GM06990 (cell line): ENCODE data around the gene CABP1.

ENCODE experiments used
- DNase-seq: peaks from one replicate; pipeline ENCODE4 v3.0.0-alpha.2; 2011; ENCODE audit not compliant: insufficient read length; ENCODE audit errors: extremely low read depth
- H3K27me3 ChIP-seq: replicated peaks from 2 replicates; pipeline ENCODE4 v1.6.0; 2011; ENCODE audit warnings: low read length; ENCODE audit not compliant: control insufficient read depth, insufficient read depth
- H3K36me3 ChIP-seq: 2 replicates; pipeline ENCODE4 v1.5.1; 2011; ENCODE audit warnings: low read length; ENCODE audit not compliant: control insufficient read depth, insufficient read depth
- H3K4me3 ChIP-seq: replicated peaks from 2 replicates; pipeline ENCODE4 v1.5.1; 2011; ENCODE audit warnings: low read depth, mild to moderate bottlenecking, control low read depth, low read length
- TF ChIP-seq, protein P1 (sequence below): IDR thresholded peaks from 2 replicates; pipeline ENCODE4 v1.5.1; 2011; ENCODE audit warnings: low read length, control low read depth, mild to moderate bottlenecking, inconsistent platforms; ENCODE audit not compliant: insufficient read depth, poor library complexity, severe bottlenecking

CABP1 gene

DNA sequence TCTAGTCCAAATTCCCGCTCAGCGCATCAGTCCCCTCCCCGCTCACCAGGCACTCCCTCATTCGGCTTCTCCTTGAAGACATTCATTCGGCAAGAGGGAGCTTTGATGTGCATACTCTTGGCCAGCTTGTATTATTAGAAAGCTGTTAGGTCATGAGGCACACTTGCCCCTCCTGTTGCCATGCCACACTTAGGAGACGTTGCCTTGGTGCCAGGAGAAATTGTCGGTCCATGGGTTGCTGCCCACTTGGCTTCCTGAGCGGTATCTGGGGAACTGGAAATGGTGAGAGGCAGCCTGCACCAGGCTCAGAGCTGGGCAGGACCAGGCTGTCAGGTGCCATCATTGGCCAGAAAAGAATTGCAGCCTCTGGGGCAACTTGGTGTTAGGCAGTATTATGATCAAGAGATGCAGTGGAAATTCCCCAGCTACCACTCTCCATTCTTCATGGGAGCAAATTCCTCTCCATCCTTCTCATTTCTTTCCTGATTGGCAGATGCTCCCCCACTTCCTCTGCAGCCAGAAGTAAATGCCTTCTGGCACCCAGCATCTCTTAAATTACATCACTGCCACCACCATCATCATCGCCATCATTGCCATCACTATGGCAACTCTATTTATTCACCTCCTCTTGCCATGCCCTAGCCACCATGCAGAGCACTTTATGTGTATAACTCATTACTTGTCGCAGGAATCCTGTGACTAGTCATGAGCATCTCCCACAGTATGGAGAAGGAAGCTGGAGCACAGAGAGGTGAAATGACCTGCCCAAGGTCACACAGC is 12.4 kb downstream of the CABP1 start:
- DNase-seq: no peak
- H3K27me3 ChIP-seq: no peaks in the 10 kb centered on the region
- TF ChIP-seq, protein P1, sequence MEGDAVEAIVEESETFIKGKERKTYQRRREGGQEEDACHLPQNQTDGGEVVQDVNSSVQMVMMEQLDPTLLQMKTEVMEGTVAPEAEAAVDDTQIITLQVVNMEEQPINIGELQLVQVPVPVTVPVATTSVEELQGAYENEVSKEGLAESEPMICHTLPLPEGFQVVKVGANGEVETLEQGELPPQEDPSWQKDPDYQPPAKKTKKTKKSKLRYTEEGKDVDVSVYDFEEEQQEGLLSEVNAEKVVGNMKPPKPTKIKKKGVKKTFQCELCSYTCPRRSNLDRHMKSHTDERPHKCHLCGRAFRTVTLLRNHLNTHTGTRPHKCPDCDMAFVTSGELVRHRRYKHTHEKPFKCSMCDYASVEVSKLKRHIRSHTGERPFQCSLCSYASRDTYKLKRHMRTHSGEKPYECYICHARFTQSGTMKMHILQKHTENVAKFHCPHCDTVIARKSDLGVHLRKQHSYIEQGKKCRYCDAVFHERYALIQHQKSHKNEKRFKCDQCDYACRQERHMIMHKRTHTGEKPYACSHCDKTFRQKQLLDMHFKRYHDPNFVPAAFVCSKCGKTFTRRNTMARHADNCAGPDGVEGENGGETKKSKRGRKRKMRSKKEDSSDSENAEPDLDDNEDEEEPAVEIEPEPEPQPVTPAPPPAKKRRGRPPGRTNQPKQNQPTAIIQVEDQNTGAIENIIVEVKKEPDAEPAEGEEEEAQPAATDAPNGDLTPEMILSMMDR: no peak
- H3K36me3 ChIP-seq: no peaks in the 10 kb centered on the region
- H3K4me3 ChIP-seq: no peak overlapping the region

DNA sequence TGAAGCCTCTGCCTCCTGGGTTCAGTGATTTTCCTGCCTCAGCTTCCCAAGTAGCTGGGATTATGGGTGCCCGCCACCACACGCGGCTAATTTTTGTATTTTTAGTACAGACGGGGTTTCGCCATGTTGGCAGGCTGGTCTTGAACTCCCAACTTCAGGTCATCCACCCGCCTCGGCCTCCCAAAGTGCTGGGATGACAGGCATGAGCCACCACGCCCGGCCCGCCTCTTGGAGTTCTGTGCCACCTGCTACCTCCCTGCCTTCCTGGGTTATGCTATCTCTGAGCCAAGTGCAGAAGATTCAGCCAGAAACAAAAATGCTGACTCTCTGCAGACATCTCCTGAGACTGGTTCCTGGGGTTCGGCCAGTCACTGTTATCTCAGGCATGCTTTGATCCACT is 13.2 kb downstream of the CABP1 start:
- TF ChIP-seq, protein P1: no peak
- Histone ChIP-seq H3K27me3 (no peaks in the 10 kb centered on the region), H3K4me3 (no peak overlapping the region), H3K36me3 (no peaks in the 10 kb centered on the region)
- DNase-seq: no peak

DNA sequence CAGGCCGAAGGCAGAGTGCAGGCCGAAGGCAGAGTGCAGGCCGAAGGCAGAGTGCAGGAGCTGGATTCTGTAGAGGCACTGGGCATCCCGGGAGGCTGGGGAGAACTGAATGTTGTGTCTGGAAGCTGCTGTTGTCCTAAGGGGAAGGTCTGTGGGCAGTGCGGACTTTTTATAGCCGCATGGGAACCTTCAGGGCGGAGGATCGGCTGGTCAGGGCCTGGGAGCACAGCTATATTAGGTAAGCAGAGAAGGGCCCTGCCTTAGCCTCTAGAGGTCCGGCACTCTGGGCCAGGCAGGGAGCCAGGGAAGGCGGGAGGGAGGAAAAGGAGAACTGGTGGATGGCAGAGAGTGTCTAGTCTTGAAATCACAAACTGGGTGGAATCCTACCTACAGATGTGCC is 14.2 kb downstream of the CABP1 start:
- TF ChIP-seq, protein P1: no peak
- Histone ChIP-seq H3K4me3 (no peak overlapping the region), H3K36me3 (no peaks in the 10 kb centered on the region), H3K27me3 (no peaks in the 10 kb centered on the region)
- DNase-seq: no peak

DNA sequence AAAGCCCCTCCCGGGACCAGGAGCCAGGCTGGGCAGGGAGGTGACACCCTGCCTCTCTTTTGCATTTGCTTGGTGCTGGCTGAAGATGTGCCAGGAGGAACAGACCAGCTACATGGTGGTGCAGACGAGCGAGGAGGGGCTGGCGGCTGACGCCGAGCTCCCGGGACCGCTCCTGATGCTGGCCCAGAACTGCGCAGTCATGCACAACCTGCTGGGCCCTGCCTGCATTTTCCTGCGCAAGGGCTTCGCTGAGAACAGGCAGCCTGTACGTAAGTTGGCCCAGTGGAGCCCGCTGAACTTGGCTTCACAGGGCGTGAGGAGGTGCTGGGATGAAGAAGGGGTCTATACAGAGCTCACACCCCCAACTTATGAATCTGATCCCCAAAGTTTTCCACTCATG is 15.6 kb downstream of the CABP1 start:
- no peaks in the 10 kb centered on the region for H3K27me3 ChIP-seq
- no peaks in the 10 kb centered on the region for H3K36me3 ChIP-seq
- no peak for DNase-seq
- TF ChIP-seq, protein P1: no peak
- H3K4me3 ChIP-seq: no peak overlapping the region

DNA sequence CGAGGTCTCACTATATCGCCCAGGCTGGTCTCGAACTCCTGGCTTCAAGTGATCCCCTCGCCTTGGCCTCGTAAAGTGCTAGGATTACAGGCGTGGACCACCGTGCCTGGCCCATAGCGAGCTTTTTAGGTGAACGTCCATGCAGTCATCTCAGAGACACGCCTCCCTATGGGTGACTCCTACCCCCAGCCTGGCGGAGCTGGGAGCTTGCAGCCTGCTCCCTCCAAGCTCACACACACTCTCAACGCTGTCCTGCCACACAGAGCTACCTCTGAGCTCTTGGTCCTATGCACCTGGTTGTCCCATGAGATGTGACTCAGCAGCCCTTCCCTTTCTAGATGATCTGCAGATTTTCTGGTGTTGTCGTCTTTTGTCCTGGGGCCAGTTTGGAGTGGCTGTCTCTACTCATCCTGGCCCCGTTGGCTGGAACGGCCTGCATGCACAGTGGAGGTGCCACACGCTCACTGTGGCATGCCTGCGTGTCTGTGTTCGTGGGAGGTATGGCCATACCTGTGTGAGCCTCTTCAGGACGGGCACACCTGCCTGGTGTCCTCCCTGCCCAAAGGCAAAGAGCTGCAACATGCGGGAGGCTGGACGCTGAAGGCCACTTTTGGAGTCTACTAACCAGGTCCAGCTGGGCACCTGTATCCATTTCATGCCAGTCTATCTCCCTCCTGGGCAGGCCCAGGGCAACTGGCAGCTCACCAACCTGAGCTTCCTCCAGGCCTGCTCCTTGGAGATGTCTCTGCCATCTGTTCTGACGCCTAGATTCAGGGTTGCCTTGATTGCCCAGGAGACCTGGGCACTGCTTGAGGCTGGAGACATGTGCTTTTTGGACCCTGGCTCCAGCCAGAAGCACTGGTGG is 18.1 kb downstream of the CABP1 start:
- no peak for DNase-seq
- Histone ChIP-seq H3K36me3 (no peaks in the 10 kb centered on the region), H3K27me3 (no peaks in the 10 kb centered on the region), H3K4me3 (no peak overlapping the region)
- TF ChIP-seq, protein P1: no peak
